ENCODE measurements around the gene GRIA3.

The GRIA3 gene

GRCh38 chrX:123291623-123292022 is 107.5 kb downstream of the GRIA3 start:
- H3K4me3 Mint-ChIP-seq = no peak overlapping the region
- H3K27me3 Mint-ChIP-seq (ENCODE audit: low read depth) = no peaks in the 10 kb centered on the region
- H3K9me3 Mint-ChIP-seq = peaks cover 7% of the 10 kb centered on the region
- no peaks in the 10 kb centered on the region for H3K4me1 Mint-ChIP-seq
- TF ChIP-seq, protein P1, sequence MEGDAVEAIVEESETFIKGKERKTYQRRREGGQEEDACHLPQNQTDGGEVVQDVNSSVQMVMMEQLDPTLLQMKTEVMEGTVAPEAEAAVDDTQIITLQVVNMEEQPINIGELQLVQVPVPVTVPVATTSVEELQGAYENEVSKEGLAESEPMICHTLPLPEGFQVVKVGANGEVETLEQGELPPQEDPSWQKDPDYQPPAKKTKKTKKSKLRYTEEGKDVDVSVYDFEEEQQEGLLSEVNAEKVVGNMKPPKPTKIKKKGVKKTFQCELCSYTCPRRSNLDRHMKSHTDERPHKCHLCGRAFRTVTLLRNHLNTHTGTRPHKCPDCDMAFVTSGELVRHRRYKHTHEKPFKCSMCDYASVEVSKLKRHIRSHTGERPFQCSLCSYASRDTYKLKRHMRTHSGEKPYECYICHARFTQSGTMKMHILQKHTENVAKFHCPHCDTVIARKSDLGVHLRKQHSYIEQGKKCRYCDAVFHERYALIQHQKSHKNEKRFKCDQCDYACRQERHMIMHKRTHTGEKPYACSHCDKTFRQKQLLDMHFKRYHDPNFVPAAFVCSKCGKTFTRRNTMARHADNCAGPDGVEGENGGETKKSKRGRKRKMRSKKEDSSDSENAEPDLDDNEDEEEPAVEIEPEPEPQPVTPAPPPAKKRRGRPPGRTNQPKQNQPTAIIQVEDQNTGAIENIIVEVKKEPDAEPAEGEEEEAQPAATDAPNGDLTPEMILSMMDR (IDR thresholded peaks at IDR 0.05; ENCODE audit: unreplicated experiment in 3 of 3) = no peak
- H3K27ac Mint-ChIP-seq = no peak overlapping the region
- no peaks in the 10 kb centered on the region for H3K36me3 Mint-ChIP-seq (ENCODE audit: low read depth)

- TF ChIP-seq, protein P1 (IDR thresholded peaks at IDR 0.05; ENCODE audit: unreplicated experiment in 3 of 3) = no peak
- no peaks in the 10 kb centered on the region for H3K27me3 Mint-ChIP-seq (ENCODE audit: low read depth)
- H3K4me3 Mint-ChIP-seq = no peak overlapping the region
- no peak overlapping the region for H3K27ac Mint-ChIP-seq
- no peaks in the 10 kb centered on the region for H3K36me3 Mint-ChIP-seq (ENCODE audit: low read depth)
- no peaks in the 10 kb centered on the region for H3K4me1 Mint-ChIP-seq
- H3K9me3 Mint-ChIP-seq = peaks cover 14% of the 10 kb centered on the region
Measured at GRCh38 chrX:123298026-123298425, 113.9 kb downstream of the GRIA3 start.

DNA sequence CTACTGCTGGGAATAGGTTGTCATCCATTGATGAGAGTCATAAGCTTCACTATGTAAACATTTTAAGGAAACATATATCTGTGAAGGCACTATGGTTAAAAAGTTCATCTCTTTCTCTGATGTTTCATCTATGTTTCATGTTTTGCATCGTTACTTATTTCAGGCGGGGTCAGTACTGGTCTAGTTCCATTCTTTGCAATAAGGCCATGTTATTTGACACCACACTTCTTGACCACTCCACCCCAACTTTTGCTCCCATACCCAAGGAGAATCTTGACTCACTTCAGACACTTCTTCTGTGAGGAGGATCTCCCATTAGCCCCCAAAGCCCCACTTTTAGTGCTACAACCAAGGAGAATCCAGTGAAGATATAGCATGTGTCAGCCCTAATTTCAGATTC is 119.4 kb downstream of the GRIA3 start:
- H3K36me3 Mint-ChIP-seq (ENCODE audit: low read depth) = no peaks in the 10 kb centered on the region
- H3K4me3 Mint-ChIP-seq = no peak overlapping the region
- H3K27me3 Mint-ChIP-seq (ENCODE audit: low read depth) = no peaks in the 10 kb centered on the region
- H3K27ac Mint-ChIP-seq = no peak overlapping the region
- no peaks in the 10 kb centered on the region for H3K4me1 Mint-ChIP-seq
- peaks cover 11% of the 10 kb centered on the region for H3K9me3 Mint-ChIP-seq
- TF ChIP-seq, protein P1 (IDR thresholded peaks at IDR 0.05; ENCODE audit: unreplicated experiment in 3 of 3) = no peak

DNA sequence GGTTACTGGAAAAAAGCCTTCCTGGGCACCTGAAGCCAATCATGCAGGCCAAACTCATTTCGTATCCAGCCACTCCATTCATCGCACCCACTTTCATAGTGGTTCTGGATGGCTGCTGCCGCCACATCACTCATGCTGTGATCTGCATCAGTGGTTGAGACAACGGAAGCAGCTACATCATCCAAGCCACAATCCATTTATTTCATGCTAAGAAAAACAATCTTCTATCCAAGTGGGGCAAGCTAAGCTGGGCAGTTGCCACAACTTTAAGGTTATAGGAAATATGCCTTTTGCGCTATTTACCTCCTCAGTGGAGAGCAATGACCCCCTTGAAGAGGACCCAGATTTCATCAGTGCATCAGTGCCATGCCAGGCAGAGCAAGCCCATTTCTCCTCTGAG is 124.6 kb downstream of the GRIA3 start:
- H3K27me3 Mint-ChIP-seq (ENCODE audit: low read depth) = no peaks in the 10 kb centered on the region
- H3K27ac Mint-ChIP-seq = no peak overlapping the region
- H3K4me1 Mint-ChIP-seq = no peaks in the 10 kb centered on the region
- no peak overlapping the region for H3K4me3 Mint-ChIP-seq
- no peaks in the 10 kb centered on the region for H3K9me3 Mint-ChIP-seq
- TF ChIP-seq, protein P1 (IDR thresholded peaks at IDR 0.05; ENCODE audit: unreplicated experiment in 3 of 3) = no peak
- H3K36me3 Mint-ChIP-seq (ENCODE audit: low read depth) = no peaks in the 10 kb centered on the region

- Mint-ChIP-seq H3K36me3 (ENCODE audit: low read depth) (no peaks in the 10 kb centered on the region), H3K4me1 (no peaks in the 10 kb centered on the region), H3K27ac (no peak overlapping the region), H3K4me3 (no peak overlapping the region), H3K27me3 (ENCODE audit: low read depth) (no peaks in the 10 kb centered on the region), H3K9me3 (no peaks in the 10 kb centered on the region)
- TF ChIP-seq, protein P1 (IDR thresholded peaks at IDR 0.05; ENCODE audit: unreplicated experiment in 3 of 3) = no peak
Measured at GRCh38 chrX:123310112-123310511, 126.0 kb downstream of the GRIA3 start.

- Mint-ChIP-seq H3K4me3 (no peak overlapping the region), H3K9me3 (peaks cover 2% of the 10 kb centered on the region), H3K4me1 (no peaks in the 10 kb centered on the region), H3K36me3 (ENCODE audit: low read depth) (no peaks in the 10 kb centered on the region), H3K27ac (peak overlapping the region; percentile 15 to 65 (median 37)), H3K27me3 (ENCODE audit: low read depth) (no peaks in the 10 kb centered on the region)
- TF ChIP-seq, protein P1 (IDR thresholded peaks at IDR 0.05; ENCODE audit: unreplicated experiment in 3 of 3) = no peak
Measured at GRCh38 chrX:123311486-123311885, 127.4 kb downstream of the GRIA3 start.

Measured in nephron (organoid).